Muscle of arm (tissue), 14 donors: ENCODE results near the gene TSPOAP1. TPM values are rescaled to one million over a fixed set of nuclear protein-coding genes. Genes with fewer than 3 reads are reported as not detected.

ENCODE experiments used
- DNase-seq: peaks from one replicate; pipeline ENCODE4 v3.0.0-alpha.2; 2013
- long read RNA-seq, 11 donors: transcript quantifications; one replicate each; lab custom pipeline, GENCODE V29; 2026
- polyA plus RNA-seq, 12 donors: library from polyadenylated mRNA; unstranded; fragments of 120-200 nt; gene quantifications; one replicate each; pipeline ENCODE4 v1.2.1, GENCODE V29; 2013; ENCODE audit not compliant: insufficient read length in 12 of 12

The TSPOAP1 gene, protein sequence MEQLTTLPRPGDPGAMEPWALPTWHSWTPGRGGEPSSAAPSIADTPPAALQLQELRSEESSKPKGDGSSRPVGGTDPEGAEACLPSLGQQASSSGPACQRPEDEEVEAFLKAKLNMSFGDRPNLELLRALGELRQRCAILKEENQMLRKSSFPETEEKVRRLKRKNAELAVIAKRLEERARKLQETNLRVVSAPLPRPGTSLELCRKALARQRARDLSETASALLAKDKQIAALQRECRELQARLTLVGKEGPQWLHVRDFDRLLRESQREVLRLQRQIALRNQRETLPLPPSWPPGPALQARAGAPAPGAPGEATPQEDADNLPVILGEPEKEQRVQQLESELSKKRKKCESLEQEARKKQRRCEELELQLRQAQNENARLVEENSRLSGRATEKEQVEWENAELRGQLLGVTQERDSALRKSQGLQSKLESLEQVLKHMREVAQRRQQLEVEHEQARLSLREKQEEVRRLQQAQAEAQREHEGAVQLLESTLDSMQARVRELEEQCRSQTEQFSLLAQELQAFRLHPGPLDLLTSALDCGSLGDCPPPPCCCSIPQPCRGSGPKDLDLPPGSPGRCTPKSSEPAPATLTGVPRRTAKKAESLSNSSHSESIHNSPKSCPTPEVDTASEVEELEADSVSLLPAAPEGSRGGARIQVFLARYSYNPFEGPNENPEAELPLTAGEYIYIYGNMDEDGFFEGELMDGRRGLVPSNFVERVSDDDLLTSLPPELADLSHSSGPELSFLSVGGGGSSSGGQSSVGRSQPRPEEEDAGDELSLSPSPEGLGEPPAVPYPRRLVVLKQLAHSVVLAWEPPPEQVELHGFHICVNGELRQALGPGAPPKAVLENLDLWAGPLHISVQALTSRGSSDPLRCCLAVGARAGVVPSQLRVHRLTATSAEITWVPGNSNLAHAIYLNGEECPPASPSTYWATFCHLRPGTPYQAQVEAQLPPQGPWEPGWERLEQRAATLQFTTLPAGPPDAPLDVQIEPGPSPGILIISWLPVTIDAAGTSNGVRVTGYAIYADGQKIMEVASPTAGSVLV (N-terminal part only)
- 1 to 10 TPM in 11 of 12 donors, not detected in 1; 2.1 to 6.8 (median 5.1) TPM for polyA plus RNA-seq
- long read RNA-seq, donor 1, full-length matches to known transcripts, result 4 of 4 reads
- long read RNA-seq, donor 1, partial matches to known transcripts, result 0 of 4 reads
- long read RNA-seq, donor 1, other reads (novel, unspliced or antisense), result 0 of 4 reads
- long read RNA-seq, donor 2, result 0 reads
- long read RNA-seq, donor 3, result 0 reads
- long read RNA-seq, donor 4, result 0 reads
- long read RNA-seq, donor 5, result 0 reads
- long read RNA-seq, donor 6, result 0 reads
- long read RNA-seq, donor 7, result 0 reads
- long read RNA-seq, donor 8, partial matches to known transcripts, result 0 of 1 reads
- long read RNA-seq, donor 8, other reads (novel, unspliced or antisense), result 0 of 1 reads
- long read RNA-seq, donor 9, full-length matches to known transcripts, result 1 of 1 reads
- long read RNA-seq, donor 9, partial matches to known transcripts, result 0 of 1 reads
- long read RNA-seq, donor 9, other reads (novel, unspliced or antisense), result 0 of 1 reads
- long read RNA-seq, donor 10, result 0 reads
- long read RNA-seq, donor 11, result 0 reads

DNA sequence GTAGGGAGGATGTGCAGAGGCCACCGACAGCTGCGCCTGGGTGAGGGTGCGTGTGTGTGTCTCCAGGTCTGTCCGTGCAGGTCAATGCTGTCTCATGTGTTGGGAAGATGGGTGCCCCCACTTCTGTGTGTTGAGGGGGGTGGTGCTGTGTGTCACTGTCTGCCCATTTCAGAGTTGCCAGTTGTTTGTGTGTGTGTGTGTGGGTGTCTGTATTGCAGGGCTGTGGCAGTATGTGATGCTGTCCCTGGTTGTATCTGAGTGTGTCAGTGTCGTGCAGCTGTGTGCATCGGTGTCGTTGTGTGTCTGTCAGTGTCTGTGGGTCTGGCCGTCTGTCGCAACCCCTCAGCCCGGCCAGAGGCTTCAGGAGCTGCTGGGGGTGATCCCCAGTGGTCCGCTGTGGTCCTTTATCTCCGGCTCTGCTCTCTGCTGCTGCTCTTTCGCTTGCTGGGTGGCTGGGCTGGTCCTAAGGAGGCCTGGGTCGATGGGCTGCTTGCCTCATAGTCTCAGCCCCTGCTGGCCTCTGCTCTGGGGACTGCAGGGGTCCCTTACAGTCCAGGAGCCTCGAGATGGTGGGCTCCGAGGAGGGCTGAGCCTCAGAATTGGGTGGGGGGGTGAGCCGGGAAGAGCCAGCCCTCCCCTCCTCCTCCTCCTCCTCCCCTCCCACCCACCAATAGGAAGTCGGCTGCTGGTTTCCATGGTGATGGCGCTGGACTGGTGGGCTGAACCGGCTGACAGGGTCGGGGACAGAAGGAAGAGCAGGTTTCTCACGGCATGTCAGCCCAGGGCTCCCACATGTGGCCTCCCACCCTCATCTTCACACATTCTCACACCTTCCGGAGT is at the start of gene TSPOAP1:
TSS of gene TSPOAP1 (minus strand) at position 601 of the 840 bp plus-strand sequence. CDS start 875 bp downstream, outside the sequence.
- no peak for DNase-seq

DNA sequence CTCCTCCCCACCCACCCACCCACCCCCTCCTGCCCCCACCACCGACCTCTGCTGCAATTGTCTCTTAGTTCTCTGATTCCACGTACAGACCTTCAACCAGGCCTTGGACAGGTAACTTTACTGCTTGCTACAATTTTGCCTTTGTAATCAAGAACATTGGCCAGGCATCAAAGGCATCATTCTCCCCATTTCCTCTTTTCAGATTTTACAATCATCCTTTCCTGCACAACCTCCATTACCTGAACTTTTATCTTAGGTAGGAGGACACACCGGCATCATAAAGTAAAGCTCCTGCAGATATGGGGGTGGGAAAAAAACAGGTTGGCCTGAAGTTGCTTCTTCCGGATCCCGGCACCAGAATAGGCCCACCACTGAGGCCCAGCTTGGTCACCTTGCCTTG is 49.1 kb upstream of the TSPOAP1 start:
- no peak for DNase-seq

- DNase-seq, result no peak
Observed at GRCh38 chr17:58377093-58377601, 48.6 kb upstream of the TSPOAP1 start.

- no peak for DNase-seq
Observed at GRCh38 chr17:58376472-58377000, 47.9 kb upstream of the TSPOAP1 start.

DNA sequence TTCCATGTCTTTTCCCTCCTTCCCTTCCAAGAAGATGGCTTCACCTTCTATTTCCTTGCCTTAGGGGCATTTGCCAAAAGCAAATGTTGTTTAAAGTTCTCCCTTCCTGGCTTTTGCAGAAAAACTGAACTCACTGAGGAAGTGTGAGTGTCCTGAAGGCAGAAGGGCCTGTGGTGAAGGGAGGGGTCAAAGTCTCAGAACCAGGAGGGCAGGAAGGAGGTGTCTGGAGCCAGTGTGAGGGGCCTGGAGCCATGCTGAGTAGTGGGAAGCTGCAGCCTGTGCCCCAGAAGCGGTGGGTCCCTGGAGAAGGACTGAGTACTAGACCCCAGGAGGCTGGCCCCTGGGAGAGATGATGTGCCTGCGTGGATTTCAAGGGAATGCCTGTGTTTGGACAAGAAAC is 47.2 kb upstream of the TSPOAP1 start:
- DNase-seq, result no peak

GRCh38 chr17:58375256-58375655 is 46.7 kb upstream of the TSPOAP1 start:
- no peak for DNase-seq

DNA sequence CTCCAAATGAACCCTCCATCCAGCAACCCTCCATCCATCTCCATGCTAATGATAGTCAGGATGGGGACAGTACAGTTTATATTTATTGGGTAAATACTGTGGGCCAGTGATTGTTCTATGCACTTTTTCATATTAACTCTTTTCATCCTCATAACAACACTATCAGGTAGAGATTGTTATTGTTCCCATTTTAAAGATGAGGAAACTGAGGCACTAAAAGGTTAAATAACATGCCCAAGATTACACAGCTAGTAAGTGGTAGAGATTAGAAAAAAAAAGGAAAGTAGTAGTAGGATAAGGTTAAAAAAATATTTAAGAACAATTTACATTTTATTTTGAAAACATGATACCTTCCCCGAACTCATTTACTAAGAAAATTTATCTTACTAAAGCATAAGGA is 45.3 kb upstream of the TSPOAP1 start:
- no peak for DNase-seq

GRCh38 chr17:58373003-58373402 is 44.4 kb upstream of the TSPOAP1 start:
- no peak for DNase-seq

DNA sequence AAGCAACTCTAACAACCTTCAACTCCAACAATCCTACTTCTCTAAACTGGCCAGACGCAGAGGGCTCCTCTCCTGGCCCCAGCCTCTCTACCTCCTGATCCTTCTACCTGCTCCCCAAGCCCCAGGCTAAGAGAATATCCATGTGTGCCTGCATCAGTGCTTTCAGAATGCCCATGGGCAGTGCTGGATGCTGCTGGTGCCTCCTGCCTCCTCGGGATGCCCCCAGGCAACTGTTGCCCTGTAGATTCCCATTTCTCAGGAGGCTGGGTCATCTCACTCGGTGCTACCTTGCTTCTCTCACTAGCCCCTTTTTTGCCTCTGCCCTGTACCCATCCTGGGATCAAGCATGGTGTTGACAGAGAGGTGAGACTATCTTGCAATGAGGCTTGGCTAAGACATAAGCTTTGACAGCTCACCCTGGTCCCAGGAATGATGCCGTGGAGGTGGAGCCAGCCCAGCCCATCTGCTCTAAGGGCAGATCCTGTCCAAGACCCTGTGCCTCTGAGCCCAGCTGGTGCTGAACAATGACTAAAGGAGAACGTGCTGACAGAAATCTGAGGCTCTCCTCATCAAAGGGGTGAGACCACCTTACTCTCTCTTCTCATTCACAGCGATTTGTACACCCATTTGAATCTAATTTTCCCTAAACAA is 42.8 kb upstream of the TSPOAP1 start:
- DNase-seq, result no peak

DNA sequence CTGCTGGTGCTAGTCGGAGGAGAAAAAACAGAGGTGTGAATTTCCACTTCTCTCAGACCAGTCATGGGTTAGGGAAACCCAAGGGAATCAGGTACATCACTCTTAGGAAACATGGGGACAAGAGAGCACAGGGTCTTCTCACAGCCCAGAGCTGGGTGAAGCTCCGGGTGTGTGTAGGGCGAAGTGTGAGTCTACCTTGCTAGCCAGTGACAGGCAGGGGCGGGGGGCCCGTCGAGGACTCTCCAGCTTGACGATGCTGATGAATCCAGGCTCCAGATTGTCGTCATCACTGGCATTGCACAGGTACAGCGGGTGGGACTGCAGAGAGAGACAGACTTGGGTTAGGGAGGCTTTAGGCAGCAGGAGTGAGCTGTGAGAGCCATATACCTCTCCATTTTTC is 42.1 kb upstream of the TSPOAP1 start:
- no peak for DNase-seq

- DNase-seq, result no peak
Observed at GRCh38 chr17:58370309-58370708, 41.7 kb upstream of the TSPOAP1 start.

- no peak for DNase-seq
Observed at GRCh38 chr17:58369214-58370031, 40.8 kb upstream of the TSPOAP1 start.

DNA sequence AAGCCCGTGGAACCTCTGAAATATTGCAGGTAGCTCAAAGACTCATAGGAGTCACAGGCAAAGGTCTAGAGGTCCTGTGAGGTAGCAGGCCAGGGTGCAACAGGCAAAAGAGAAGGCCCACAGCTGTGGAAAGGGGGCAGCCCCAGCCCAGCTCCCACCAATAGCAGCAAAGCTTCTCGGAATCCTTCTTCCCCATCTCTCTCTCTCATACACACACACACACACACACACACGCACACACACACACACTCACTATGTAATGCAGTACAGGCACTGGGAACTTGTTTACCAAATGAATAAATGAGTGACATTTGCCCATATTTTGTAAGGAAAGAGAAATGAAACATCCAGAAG is 40.2 kb upstream of the TSPOAP1 start:
- DNase-seq, result no peak

DNA sequence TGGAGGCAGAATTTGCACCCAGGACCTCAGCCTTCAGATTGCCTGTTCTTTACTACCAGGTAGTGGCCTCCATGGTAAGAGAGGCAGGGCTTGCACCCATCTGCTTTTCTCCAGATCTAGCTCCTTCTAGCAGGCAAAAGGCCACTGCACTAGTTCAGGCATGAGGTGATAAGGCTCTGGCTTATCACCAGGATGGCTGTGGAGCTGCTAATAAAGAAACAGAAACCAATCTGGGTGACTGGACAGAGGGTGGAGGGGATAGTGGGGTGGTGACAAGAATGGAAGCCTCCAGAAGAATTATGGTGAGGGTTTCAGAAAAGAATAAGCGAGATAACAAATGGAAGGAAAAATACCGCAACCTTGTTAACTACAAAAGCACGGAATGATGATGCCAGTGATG is 38.9 kb upstream of the TSPOAP1 start:
- DNase-seq, result no peak

DNA sequence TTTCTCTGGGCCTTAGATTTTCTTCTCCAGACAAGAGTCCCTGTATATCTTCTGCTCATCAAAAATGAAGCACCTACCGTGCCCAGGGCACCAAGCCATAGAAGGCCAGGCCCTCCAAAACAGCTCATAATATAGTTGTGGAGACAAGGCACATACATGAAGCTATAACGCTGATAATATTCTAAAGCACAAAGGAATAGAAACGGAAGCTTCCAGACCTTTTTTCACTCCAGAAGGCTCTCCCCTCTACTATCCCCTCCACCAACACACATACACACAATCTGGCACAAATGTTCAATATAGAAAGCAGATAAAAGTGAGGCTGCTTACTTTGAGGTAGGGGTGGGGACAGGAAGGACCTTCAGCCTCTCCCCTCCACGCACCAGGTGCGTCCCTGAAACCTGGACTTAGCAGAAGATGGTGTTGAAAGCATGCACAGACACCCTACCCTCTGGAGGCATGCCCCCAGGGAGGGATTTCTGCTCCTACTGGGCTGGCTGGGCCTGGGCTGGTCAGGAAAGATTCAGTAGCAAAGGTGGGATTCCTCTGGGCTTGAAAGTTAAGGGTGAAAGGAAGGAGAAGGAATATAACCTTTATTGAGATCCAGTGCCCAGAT is 37.5 kb upstream of the TSPOAP1 start:
- no peak for DNase-seq

- DNase-seq, result no peak
Observed at GRCh38 chr17:58365185-58365979, 36.8 kb upstream of the TSPOAP1 start.

- DNase-seq, result no peak
Observed at GRCh38 chr17:58364270-58364942, 35.8 kb upstream of the TSPOAP1 start.
